HCT116 (cell line): ENCODE results near the gene PPM1J. TPM values are rescaled to one million over a fixed set of nuclear protein-coding genes. Genes with fewer than 3 reads are reported as not detected.

Experiments
- ATAC-seq: fragments of 200-7000 bp; cut with Tn5 transposase; 2 replicates; pipeline ENCODE4 v1.9.1; 2020; ENCODE audit warnings: mild to moderate bottlenecking, moderate library complexity
- BruUV-seq: library from RNA; stranded (reverse); fragments of 400-500 nt; replicated peaks from 2 replicates; lab custom pipeline; 2021; lab: Mats Ljungman, UMichigan
- CTCF ChIA-PET: fragments of 300-600 bp; sonication (Branson Sonifier 250); formaldehyde crosslinking; loops from one replicate; lab custom pipeline; 2021; ENCODE audit warnings: antibody characterized with exemption; lab: Charles Lee
- POLR2A ChIA-PET: fragments of 300-600, 350-600 bp; sonication (Branson Sonifier 250); formaldehyde crosslinking; loops from one replicate; lab custom pipeline; 2021; ENCODE audit warnings: antibody characterized with exemption; lab: Charles Lee
- RAD21 ChIA-PET, 2 experiments: fragments of 300-600 bp; sonication (Branson Sonifier 250); formaldehyde crosslinking; loops; one replicate each; lab custom pipeline; 2023; ENCODE audit warnings: low total read pairs in 2 of 2; ENCODE audit not compliant: uncharacterized antibody in 2 of 2, unreplicated experiment in 2 of 2, low non-redundant PET in 1 of 2; lab: Charles Lee
- DNase-seq: peaks from one replicate; pipeline ENCODE4 v3.0.0-alpha.2; 2010; ENCODE audit warnings: low read depth, low spot score
- H2AFZ ChIP-seq: fragments of 200-600 bp; shearing (Covaris generic), sonication (generic); 2 replicates; pipeline ENCODE4 v1.6.1; 2017; ENCODE audit warnings: low read depth, mixed run types, mixed read lengths, antibody characterized with exemption, low read length; ENCODE audit not compliant: poor library complexity, severe bottlenecking
- H3K27ac ChIP-seq: 2 replicates; pipeline ENCODE4 v1.5.1; 2012; ENCODE audit warnings: low read depth, low read length
- H3K27me3 ChIP-seq: fragments of 200-600 bp; sonication (generic); 2 replicates; pipeline ENCODE4 v1.6.1; 2016; ENCODE audit warnings: mixed run types, low read length, mixed read lengths; ENCODE audit not compliant: insufficient read depth
- H3K36me3 ChIP-seq, 2 experiments: fragments of 200-500 bp in 1 of 2; fragments of 200-600 bp in 1 of 2; sonication (Bioruptor generic) in 1 of 2; sonication (generic) in 1 of 2; 2 replicates each; pipeline versions ENCODE4 v1.5.1 to v1.6.1; 2014 to 2016; ENCODE audit warnings: low read length in 2 of 2, inconsistent platforms in 1 of 2, mixed read lengths in 1 of 2, mixed run types in 1 of 2; ENCODE audit not compliant: insufficient read depth in 2 of 2, control insufficient read depth in 1 of 2
- H3K4me1 ChIP-seq, 2 experiments: fragments of 200-600 bp in 1 of 2; sonication (generic) in 1 of 2; 2 replicates each; pipeline versions ENCODE4 v1.5.1 to v1.6.1; 2012 to 2017; ENCODE audit warnings: low read length in 2 of 2, inconsistent platforms in 1 of 2, mild to moderate bottlenecking in 1 of 2, mixed read lengths in 1 of 2, mixed run types in 1 of 2, moderate library complexity in 1 of 2; ENCODE audit not compliant: insufficient read depth in 2 of 2, control insufficient read depth in 1 of 2
- H3K4me2 ChIP-seq: fragments of 200-600 bp; sonication (generic); 2 replicates; pipeline ENCODE4 v1.6.1; 2017; ENCODE audit warnings: mixed run types, low read length, mixed read lengths
- H3K4me3 ChIP-seq, 2 experiments: fragments of 200-600 bp in 1 of 2; sonication (generic) in 1 of 2; replicated peaks in 1 of 2; 2 replicates each; pipeline ENCODE4 v1.5.1; 2011 to 2016; ENCODE audit warnings: low read length in 2 of 2, control low read depth in 1 of 2, low read depth in 1 of 2, mild to moderate bottlenecking in 1 of 2, mixed read lengths in 1 of 2, mixed run types in 1 of 2
- H3K79me2 ChIP-seq: fragments of 200-600 bp; sonication (generic); 2 replicates; pipeline ENCODE4 v1.6.1; 2017; ENCODE audit warnings: mild to moderate bottlenecking, mixed run types, low read length, moderate library complexity, mixed read lengths; ENCODE audit not compliant: insufficient read depth
- H3K9ac ChIP-seq: fragments of 200-600 bp; sonication (generic); 2 replicates; pipeline ENCODE4 v1.6.1; 2016; ENCODE audit warnings: low read length, mixed read lengths
- H3K9me2 ChIP-seq: fragments of 200-600 bp; sonication (generic), shearing (Covaris generic); 2 replicates; pipeline ENCODE4 v1.6.1; 2017; ENCODE audit warnings: mixed run types, mild to moderate bottlenecking, moderate library complexity; ENCODE audit not compliant: insufficient read depth
- H3K9me3 ChIP-seq, 2 experiments: fragments of 200-500 bp in 1 of 2; fragments of 200-600 bp in 1 of 2; sonication (Bioruptor generic) in 1 of 2; sonication (generic) in 1 of 2; 2 replicates each; pipeline ENCODE4 v1.6.1; 2014 to 2017; ENCODE audit warnings: low read length in 2 of 2, mixed read lengths in 2 of 2, inconsistent platforms in 1 of 2, low read depth in 1 of 2, mild to moderate bottlenecking in 1 of 2, mixed run types in 1 of 2, moderate library complexity in 1 of 2; ENCODE audit not compliant: control insufficient read depth in 1 of 2, insufficient read depth in 1 of 2
- H4K20me1 ChIP-seq: fragments of 200-600 bp; sonication (generic), shearing (Covaris generic); 2 replicates; pipeline ENCODE4 v1.6.1; 2017; ENCODE audit warnings: mixed run types, mild to moderate bottlenecking, moderate library complexity; ENCODE audit not compliant: insufficient read depth
- CBX3 ChIP-seq: IDR thresholded peaks from 2 replicates; pipeline ENCODE4 v1.6.1; 2012; ENCODE audit warnings: low read depth
- CEBPB ChIP-seq: IDR thresholded peaks from 2 replicates; pipeline ENCODE4 v1.6.1; 2012; ENCODE audit warnings: low read depth
- EGR1 ChIP-seq: IDR thresholded peaks from 2 replicates; pipeline ENCODE4 v1.6.1; 2012; ENCODE audit warnings: low read depth
- ELF1 ChIP-seq: IDR thresholded peaks from 2 replicates; pipeline ENCODE4 v1.6.1; 2012; ENCODE audit warnings: low read depth, borderline replicate concordance
- EZH2 ChIP-seq: fragments of 200-600 bp; sonication (generic); IDR thresholded peaks from 2 replicates; pipeline ENCODE4 v1.6.1; 2017; ENCODE audit warnings: antibody characterized with exemption, mixed run types
- EZH2phosphoT487 ChIP-seq: fragments of 200-600 bp; IDR thresholded peaks from 2 replicates; pipeline ENCODE4 v1.6.1; 2018; ENCODE audit warnings: antibody characterized with exemption, borderline replicate concordance
- FOSL1 ChIP-seq: IDR thresholded peaks from 2 replicates; pipeline ENCODE4 v1.6.1; 2012; ENCODE audit warnings: low read depth
- JUND ChIP-seq: IDR thresholded peaks from 2 replicates; pipeline ENCODE4 v1.6.1; 2012
- MAX ChIP-seq: IDR thresholded peaks from 2 replicates; pipeline ENCODE4 v1.6.1; 2012
- POLR2A ChIP-seq: IDR thresholded peaks from 2 replicates; pipeline ENCODE4 v1.7.0; 2011; ENCODE audit warnings: borderline replicate concordance; ENCODE audit not compliant: insufficient read depth, insufficient read length; ENCODE audit errors: extremely low read depth
- POLR2AphosphoS5 ChIP-seq: IDR thresholded peaks from 2 replicates; pipeline ENCODE4 v1.6.1; 2011; ENCODE audit warnings: mild to moderate bottlenecking, low read depth, low read length, moderate library complexity
- RAD21 ChIP-seq: IDR thresholded peaks from 2 replicates; pipeline ENCODE4 v1.6.1; 2012; ENCODE audit warnings: low read depth, mild to moderate bottlenecking
- REST ChIP-seq: IDR thresholded peaks from 2 replicates; pipeline ENCODE4 v1.6.1; 2012; ENCODE audit warnings: low read depth
- SIN3A ChIP-seq: IDR thresholded peaks from 2 replicates; pipeline ENCODE4 v1.6.1; 2012; ENCODE audit warnings: low read depth
- SP1 ChIP-seq: IDR thresholded peaks from 2 replicates; pipeline ENCODE4 v1.6.1; 2012; ENCODE audit warnings: low read depth
- YY1 ChIP-seq: IDR thresholded peaks from 2 replicates; pipeline ENCODE4 v1.6.1; 2011; ENCODE audit warnings: low read length, low read depth, moderate library complexity, mild to moderate bottlenecking; ENCODE audit not compliant: insufficient replicate concordance; ENCODE audit errors: extremely low read depth
- ZBTB33 ChIP-seq: IDR thresholded peaks from 2 replicates; pipeline ENCODE4 v1.6.1; 2011; ENCODE audit warnings: mild to moderate bottlenecking, low read length, moderate library complexity; ENCODE audit not compliant: insufficient replicate concordance; ENCODE audit errors: extremely low read depth
- ZFX ChIP-seq: fragments of 450-650 bp; IDR thresholded peaks from 2 replicates; pipeline ENCODE4 v1.6.1; 2017
- ZNF274 ChIP-seq: fragments of 200-500 bp; sonication (Bioruptor generic); IDR thresholded peaks from 2 replicates; pipeline ENCODE4 v1.6.1; 2014; ENCODE audit warnings: mild to moderate bottlenecking, low read depth, low read length, inconsistent platforms
- intact Hi-C: fragments of 100-400 bp; cut with micrococcal nuclease; formaldehyde crosslinking; loops from 2 replicates; pipeline ENCODE4 v1.10.0; 2022
- total RNA-seq: library from RNA; stranded (reverse); gene quantifications from one replicate; pipeline ENCODE4 v1.2.1, GENCODE V29; 2021; ENCODE audit not compliant: unreplicated experiment

Gene PPM1J
- total RNA-seq, 1 experiment from 2014 or later, result 7.5 TPM

- DNase-seq (no peak), ATAC-seq (no peak)
- H3K36me3 ChIP-seq, result no peaks in the 10 kb centered on the region; a peak in 1 of 4 replicates
- peak overlapping the region; percentile 71 to 72 for H3K4me3 ChIP-seq
- H3K27me3 ChIP-seq, result no peaks in the 10 kb centered on the region
- ChIA-PET RAD21 (no interaction called here), POLR2A (interaction anchor here (2.1 to 2.4 kb wide), 2 partner anchors 24 to 28 kb away, joined by 9 read pairs; no protein-coding TSS in a partner anchor), CTCF (no interaction called here)
- intact Hi-C loops, result loop anchor here (2.0 kb wide), 1 partner anchor 29 kb away; no protein-coding TSS in a partner anchor
- H2AFZ ChIP-seq, result no peak overlapping the region
- peaks cover 4 to 29% of the 10 kb centered on the region in 2 experiments; a peak in 3 of 4 replicates for H3K4me1 ChIP-seq
- peak overlapping the region; percentile 88 for H3K9ac ChIP-seq
- peaks cover 33% of the 10 kb centered on the region for H3K79me2 ChIP-seq
- H3K9me3 ChIP-seq, result no peaks in the 10 kb centered on the region
- BruUV-seq, result TSS peak; percentile 35
- no peaks in the 10 kb centered on the region for H3K9me2 ChIP-seq
- H3K4me2 ChIP-seq, result peak overlapping the region; percentile 88
- H4K20me1 ChIP-seq, result no peaks in the 10 kb centered on the region
- TF ChIP-seq CEBPB, result no peak
- TF ChIP-seq POLR2AphosphoS5, result no peak
- no peak for TF ChIP-seq SIN3A
- TF ChIP-seq ZNF274, result no peak
- TF ChIP-seq EGR1, result no peak
- no peak for TF ChIP-seq ZBTB33
- TF ChIP-seq REST, result no peak
- TF ChIP-seq MAX, result no peak
- TF ChIP-seq JUND, result no peak
- no peak for TF ChIP-seq FOSL1
- TF ChIP-seq POLR2A, result no peak
- no peak for TF ChIP-seq ZFX
- TF ChIP-seq SP1, result no peak
- TF ChIP-seq EZH2phosphoT487, result no peak
- TF ChIP-seq YY1, result no peak
- TF ChIP-seq EZH2, result no peak
- no peak for TF ChIP-seq CBX3
- TF ChIP-seq RAD21, result no peak
- no peak for TF ChIP-seq ELF1
- H3K27ac ChIP-seq, result peak overlapping the region; percentile 88
Observed at GRCh38 chr1:112675728-112676381, 39.3 kb downstream of the PPM1J start.
